Left ventricle myocardium inferior (tissue), 1 donor: Measurements from ENCODE around the gene SCART1. TPM values are rescaled to one million over a fixed set of nuclear protein-coding genes. Genes with fewer than 3 reads are reported as not detected.

Experiments
- DNase-seq: peaks from one replicate; pipeline ENCODE4 v3.0.0-alpha.2; 2020
- H3K27ac ChIP-seq: fragments of 200-600 bp; replicated peaks from 2 replicates; pipeline ENCODE4 v1.8.0; 2021
- H3K27me3 ChIP-seq: fragments of 200-600 bp; 2 replicates; pipeline ENCODE4 v1.8.0; 2021; ENCODE audit warnings: low read depth
- H3K36me3 ChIP-seq: fragments of 200-600 bp; 2 replicates; pipeline ENCODE4 v1.8.0; 2021
- H3K4me1 ChIP-seq: fragments of 200-600 bp; 2 replicates; pipeline ENCODE4 v1.8.0; 2021
- H3K4me3 ChIP-seq: fragments of 200-600 bp; 2 replicates; pipeline ENCODE4 v1.8.0; 2021; ENCODE audit warnings: mild to moderate bottlenecking, moderate library complexity
- H3K9me3 ChIP-seq: fragments of 200-600 bp; replicated peaks from 2 replicates; pipeline ENCODE4 v1.8.0; 2021
- CTCF ChIP-seq: fragments of 200-600 bp; IDR thresholded peaks from 2 replicates; pipeline ENCODE4 v1.8.0; 2021; ENCODE audit warnings: antibody characterized with exemption, mild to moderate bottlenecking, borderline replicate concordance
- intact Hi-C: fragments of 100-400 bp; cut with micrococcal nuclease; formaldehyde crosslinking; loops from one replicate; pipeline ENCODE4 v1.11.0; 2022
- total RNA-seq: library from RNA; stranded (reverse); fragmentation: NEBNext Ultra II Directional; extraction: Animal tissue kit (Norgen Biotek cat#: 25700); gene quantifications from one replicate; pipeline ENCODE4 v1.2.1, GENCODE V29; 2021
- donor health status: DM: no; HTN: yes; CAD: no; lungs with severe emphysema.

The SCART1 gene
- total RNA-seq, 1 donor from 2014 or later, result 0.36 TPM

DNA sequence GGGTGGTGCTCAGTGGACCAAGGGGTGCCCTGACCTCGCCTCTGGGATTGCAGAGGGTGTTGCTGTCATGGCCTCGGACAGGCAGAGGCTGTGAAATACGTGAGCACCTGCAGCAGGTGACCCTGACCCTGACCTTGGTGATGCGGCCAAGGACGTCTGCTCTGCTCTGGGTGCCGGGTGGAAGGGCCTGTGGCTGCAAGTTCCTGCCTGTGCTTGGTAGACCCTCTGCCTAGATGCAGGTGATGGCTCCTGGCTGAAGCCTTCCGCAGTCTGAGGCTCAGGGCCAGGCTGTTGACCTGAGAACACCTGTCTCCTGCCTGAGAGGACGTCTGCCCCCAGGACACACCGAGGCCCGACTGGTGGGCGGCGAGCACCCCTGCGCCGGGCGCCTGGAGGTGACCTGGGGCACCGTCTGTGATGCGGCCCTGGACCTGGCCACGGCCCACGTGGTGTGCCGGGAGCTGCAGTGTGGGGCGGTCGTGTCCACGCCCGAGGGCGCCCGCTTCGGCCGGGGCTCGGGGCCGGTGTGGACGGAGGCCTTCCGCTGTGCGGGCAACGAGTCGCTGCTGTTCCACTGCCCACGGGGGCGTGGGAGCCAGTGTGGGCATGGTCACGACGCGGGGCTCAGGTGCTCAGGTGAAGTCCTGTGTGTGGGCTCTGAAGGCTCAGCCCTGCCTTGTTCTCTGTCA is 4.4 kb downstream of the SCART1 start:
- DNase-seq, result peak; percentile 11

GRCh38 chr10:133458710-133459453 is 5.1 kb downstream of the SCART1 start:
- TF ChIP-seq CTCF, result no peak
- intact Hi-C loops, result no loop called here
- no peaks in the 10 kb centered on the region for H3K4me1 ChIP-seq

More for the DNA sequence above, 4.4 kb downstream of the SCART1 start:
- Histone ChIP-seq H3K36me3 (no peaks in the 10 kb centered on the region), H3K4me1 (no peaks in the 10 kb centered on the region), H3K4me3 (no peak overlapping the region), H3K27ac (no peak overlapping the region), H3K9me3 (no peaks in the 10 kb centered on the region), H3K27me3 (peaks cover 8% of the 10 kb centered on the region)
- TF ChIP-seq CTCF, result no peak
- intact Hi-C loops, result no loop called here

DNA sequence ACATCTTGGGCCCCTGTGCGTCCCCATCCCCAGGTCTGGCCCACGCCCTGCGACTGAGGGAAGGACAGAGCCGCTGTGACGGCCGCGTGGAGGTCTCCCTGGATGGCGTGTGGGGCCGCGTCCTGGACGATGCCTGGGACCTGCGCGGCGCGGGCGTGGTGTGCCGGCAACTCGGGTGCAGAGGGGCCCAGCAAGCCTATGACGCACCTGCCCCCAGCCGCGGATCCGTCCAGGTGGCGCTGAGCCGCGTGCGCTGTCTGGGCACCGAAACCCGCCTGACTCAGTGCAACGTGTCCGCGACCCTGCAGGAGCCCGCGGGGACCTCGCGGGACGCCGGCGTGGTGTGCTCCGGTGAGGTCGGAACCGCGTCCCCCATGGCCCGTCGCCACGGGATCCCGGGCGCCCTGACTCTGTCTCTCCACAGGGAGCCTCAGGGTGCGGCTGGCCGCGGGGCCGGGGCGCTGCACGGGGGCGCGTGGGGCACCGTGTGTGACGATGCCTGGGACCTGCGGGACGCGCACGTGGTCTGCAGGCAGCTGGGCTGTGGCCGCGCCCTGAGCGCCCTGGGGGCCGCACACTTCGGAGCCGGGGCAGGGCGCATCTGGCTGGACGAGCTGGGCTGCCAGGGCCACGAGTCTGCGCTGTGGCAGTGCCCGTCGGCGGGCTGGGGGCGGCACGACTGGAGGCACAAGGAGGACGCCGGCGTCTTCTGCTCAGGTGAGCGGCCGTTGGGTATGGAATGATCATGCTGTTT is 5.9 kb downstream of the SCART1 start:
- TF ChIP-seq CTCF, result no peak
- Histone ChIP-seq H3K4me3 (no peak overlapping the region), H3K27ac (no peak overlapping the region), H3K36me3 (no peaks in the 10 kb centered on the region), H3K4me1 (no peaks in the 10 kb centered on the region), H3K9me3 (no peaks in the 10 kb centered on the region), H3K27me3 (peaks cover 12% of the 10 kb centered on the region)
- peak; percentile 12 for DNase-seq
- intact Hi-C loops, result no loop called here

More at GRCh38 chr10:133458710-133459453, 5.1 kb downstream of the SCART1 start:
- Histone ChIP-seq H3K9me3 (no peaks in the 10 kb centered on the region), H3K27ac (no peak overlapping the region), H3K4me3 (no peak overlapping the region), H3K27me3 (peaks cover 8% of the 10 kb centered on the region), H3K36me3 (no peaks in the 10 kb centered on the region)
- DNase-seq, result peak; percentile 9

GRCh38 chr10:133460208-133460769 is 6.5 kb downstream of the SCART1 start:
- no peaks in the 10 kb centered on the region for H3K9me3 ChIP-seq
- no peaks in the 10 kb centered on the region for H3K4me1 ChIP-seq
- H3K27me3 ChIP-seq, result peaks cover 18% of the 10 kb centered on the region
- DNase-seq, result no peak
- no peak for TF ChIP-seq CTCF
- no peak overlapping the region for H3K27ac ChIP-seq
- no peaks in the 10 kb centered on the region for H3K36me3 ChIP-seq
- no peak overlapping the region for H3K4me3 ChIP-seq
- intact Hi-C loops, result no loop called here

GRCh38 chr10:133461027-133461426 is 7.3 kb downstream of the SCART1 start:
- H3K27ac ChIP-seq, result no peak overlapping the region
- no peaks in the 10 kb centered on the region for H3K36me3 ChIP-seq
- no peak for DNase-seq
- intact Hi-C loops, result no loop called here
- H3K4me3 ChIP-seq, result no peak overlapping the region
- H3K27me3 ChIP-seq, result peaks cover 23% of the 10 kb centered on the region
- no peak for TF ChIP-seq CTCF
- no peaks in the 10 kb centered on the region for H3K9me3 ChIP-seq
- no peaks in the 10 kb centered on the region for H3K4me1 ChIP-seq
